HCT116 (cell line): ENCODE data around the gene PACSIN2.

ENCODE experiments used
- EZH2 ChIP-seq: fragments of 200-600 bp; sonication (generic); IDR thresholded peaks from 2 replicates; pipeline ENCODE4 v1.6.1; 2017; ENCODE audit warnings: antibody characterized with exemption, mixed run types
- JUND ChIP-seq: IDR thresholded peaks from 2 replicates; pipeline ENCODE4 v1.6.1; 2012

- TF ChIP-seq EZH2 (no peak), JUND (no peak)
These were observed 134.1 kb downstream of the PACSIN2 start for GRCh38 chr22:42880815-42881214.
